ENCODE data around the gene TENM4. TPM values are rescaled to one million over a fixed set of nuclear protein-coding genes. Genes with fewer than 3 reads are reported as not detected.

Gene TENM4
- polyA plus RNA-seq, 1 donor from 2014 or later, result 16.8 TPM

DNA sequence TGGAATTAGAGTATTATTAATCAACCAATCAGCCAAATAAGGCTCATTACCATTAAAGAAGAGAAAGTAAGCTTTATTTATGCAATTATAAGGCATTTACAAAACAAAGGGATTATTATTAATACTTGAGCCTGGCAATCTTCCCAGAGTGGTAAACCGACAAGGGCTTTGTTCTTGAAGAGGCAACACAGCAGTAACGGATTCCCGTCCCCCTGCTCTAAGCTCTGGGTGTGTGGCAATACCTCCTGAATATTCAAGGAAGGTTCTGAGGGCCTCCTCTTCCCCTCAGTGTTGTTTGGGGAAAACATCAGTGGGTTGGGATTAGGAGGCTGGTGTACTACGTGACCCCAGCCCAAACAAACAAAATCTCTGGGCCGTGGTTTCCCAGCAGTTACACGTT lies 176.5 kb downstream of the TENM4 start:
- Histone ChIP-seq H3K9ac (ENCODE audit: low read length) (no peak overlapping the region), H3K79me2 (replicated peaks; ENCODE audit: insufficient read depth, low read length) (no peaks in the 10 kb centered on the region), H3K27ac (ENCODE audit: low read length) (no peak overlapping the region), H4K20me1 (ENCODE audit: insufficient read depth) (no peaks in the 10 kb centered on the region), H3K9me3 (ENCODE audit: low read length) (no peaks in the 10 kb centered on the region), H3K4me3 (ENCODE audit: low read length) (no peak overlapping the region), H3K4me2 (ENCODE audit: low read length) (no peak overlapping the region), H3K27me3 (ENCODE audit: insufficient read depth, low read depth, low read length) (no peaks in the 10 kb centered on the region), H3K36me3 (ENCODE audit: insufficient read depth, low read length) (no peaks in the 10 kb centered on the region), H2AFZ (ENCODE audit: low read depth, low read length) (no peak overlapping the region), H3F3A (ENCODE audit: insufficient read depth, low read length, poor library complexity, severe bottlenecking) (no peaks in the 10 kb centered on the region), H3K9me2 (ENCODE audit: insufficient read depth, low read length) (no peaks in the 10 kb centered on the region)
- TF ChIP-seq, protein P1, sequence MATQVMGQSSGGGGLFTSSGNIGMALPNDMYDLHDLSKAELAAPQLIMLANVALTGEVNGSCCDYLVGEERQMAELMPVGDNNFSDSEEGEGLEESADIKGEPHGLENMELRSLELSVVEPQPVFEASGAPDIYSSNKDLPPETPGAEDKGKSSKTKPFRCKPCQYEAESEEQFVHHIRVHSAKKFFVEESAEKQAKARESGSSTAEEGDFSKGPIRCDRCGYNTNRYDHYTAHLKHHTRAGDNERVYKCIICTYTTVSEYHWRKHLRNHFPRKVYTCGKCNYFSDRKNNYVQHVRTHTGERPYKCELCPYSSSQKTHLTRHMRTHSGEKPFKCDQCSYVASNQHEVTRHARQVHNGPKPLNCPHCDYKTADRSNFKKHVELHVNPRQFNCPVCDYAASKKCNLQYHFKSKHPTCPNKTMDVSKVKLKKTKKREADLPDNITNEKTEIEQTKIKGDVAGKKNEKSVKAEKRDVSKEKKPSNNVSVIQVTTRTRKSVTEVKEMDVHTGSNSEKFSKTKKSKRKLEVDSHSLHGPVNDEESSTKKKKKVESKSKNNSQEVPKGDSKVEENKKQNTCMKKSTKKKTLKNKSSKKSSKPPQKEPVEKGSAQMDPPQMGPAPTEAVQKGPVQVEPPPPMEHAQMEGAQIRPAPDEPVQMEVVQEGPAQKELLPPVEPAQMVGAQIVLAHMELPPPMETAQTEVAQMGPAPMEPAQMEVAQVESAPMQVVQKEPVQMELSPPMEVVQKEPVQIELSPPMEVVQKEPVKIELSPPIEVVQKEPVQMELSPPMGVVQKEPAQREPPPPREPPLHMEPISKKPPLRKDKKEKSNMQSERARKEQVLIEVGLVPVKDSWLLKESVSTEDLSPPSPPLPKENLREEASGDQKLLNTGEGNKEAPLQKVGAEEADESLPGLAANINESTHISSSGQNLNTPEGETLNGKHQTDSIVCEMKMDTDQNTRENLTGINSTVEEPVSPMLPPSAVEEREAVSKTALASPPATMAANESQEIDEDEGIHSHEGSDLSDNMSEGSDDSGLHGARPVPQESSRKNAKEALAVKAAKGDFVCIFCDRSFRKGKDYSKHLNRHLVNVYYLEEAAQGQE (IDR thresholded peaks at IDR 0.05; ENCODE audit: borderline replicate concordance), result no peak
- TF ChIP-seq SMC3 (conservative IDR thresholded peaks at IDR 0.05; ENCODE audit: poor library complexity) (no peak), RAD21 (conservative IDR thresholded peaks at IDR 0.05) (no peak)

DNA sequence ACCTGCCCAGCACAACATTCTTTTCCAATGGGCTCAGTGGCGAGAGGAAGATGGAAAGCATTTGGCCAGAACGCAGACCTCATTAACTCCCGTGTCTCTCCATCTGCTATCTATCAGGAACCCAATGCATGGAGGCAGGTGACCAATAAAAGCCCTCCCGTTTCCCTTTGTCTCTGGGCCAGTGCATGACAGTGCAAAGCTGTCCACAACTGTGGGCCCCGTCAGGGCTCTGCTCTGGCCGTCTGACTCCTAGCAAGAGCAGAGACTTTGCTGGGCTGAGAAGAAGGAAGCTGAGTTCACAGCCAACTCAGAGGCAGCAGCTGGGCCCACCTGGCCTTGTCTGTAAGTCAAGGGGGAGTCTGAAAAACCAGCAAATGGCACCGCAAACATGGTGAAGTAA lies 177.8 kb downstream of the TENM4 start:
- Histone ChIP-seq H3K9me3 (ENCODE audit: low read length) (no peaks in the 10 kb centered on the region), H2AFZ (ENCODE audit: low read depth, low read length) (no peak overlapping the region), H3K27ac (ENCODE audit: low read length) (no peak overlapping the region), H3K4me2 (ENCODE audit: low read length) (no peak overlapping the region), H3K4me3 (ENCODE audit: low read length) (no peak overlapping the region), H4K20me1 (ENCODE audit: insufficient read depth) (no peaks in the 10 kb centered on the region), H3K9me2 (ENCODE audit: insufficient read depth, low read length) (no peaks in the 10 kb centered on the region), H3K9ac (ENCODE audit: low read length) (no peak overlapping the region), H3K79me2 (replicated peaks; ENCODE audit: insufficient read depth, low read length) (no peaks in the 10 kb centered on the region), H3F3A (ENCODE audit: insufficient read depth, low read length, poor library complexity, severe bottlenecking) (no peaks in the 10 kb centered on the region), H3K36me3 (ENCODE audit: insufficient read depth, low read length) (no peaks in the 10 kb centered on the region), H3K27me3 (ENCODE audit: insufficient read depth, low read depth, low read length) (no peaks in the 10 kb centered on the region)
- TF ChIP-seq, protein P2, sequence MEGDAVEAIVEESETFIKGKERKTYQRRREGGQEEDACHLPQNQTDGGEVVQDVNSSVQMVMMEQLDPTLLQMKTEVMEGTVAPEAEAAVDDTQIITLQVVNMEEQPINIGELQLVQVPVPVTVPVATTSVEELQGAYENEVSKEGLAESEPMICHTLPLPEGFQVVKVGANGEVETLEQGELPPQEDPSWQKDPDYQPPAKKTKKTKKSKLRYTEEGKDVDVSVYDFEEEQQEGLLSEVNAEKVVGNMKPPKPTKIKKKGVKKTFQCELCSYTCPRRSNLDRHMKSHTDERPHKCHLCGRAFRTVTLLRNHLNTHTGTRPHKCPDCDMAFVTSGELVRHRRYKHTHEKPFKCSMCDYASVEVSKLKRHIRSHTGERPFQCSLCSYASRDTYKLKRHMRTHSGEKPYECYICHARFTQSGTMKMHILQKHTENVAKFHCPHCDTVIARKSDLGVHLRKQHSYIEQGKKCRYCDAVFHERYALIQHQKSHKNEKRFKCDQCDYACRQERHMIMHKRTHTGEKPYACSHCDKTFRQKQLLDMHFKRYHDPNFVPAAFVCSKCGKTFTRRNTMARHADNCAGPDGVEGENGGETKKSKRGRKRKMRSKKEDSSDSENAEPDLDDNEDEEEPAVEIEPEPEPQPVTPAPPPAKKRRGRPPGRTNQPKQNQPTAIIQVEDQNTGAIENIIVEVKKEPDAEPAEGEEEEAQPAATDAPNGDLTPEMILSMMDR (IDR thresholded peaks at IDR 0.05; ENCODE audit: poor library complexity, severe bottlenecking), result no peak
- TF ChIP-seq, protein P1 (IDR thresholded peaks at IDR 0.05; ENCODE audit: borderline replicate concordance), result no peak
- no peak for TF ChIP-seq MXI1 (conservative IDR thresholded peaks at IDR 0.05; ENCODE audit: poor library complexity, severe bottlenecking)
- no peak for TF ChIP-seq POLR2AphosphoS5 (IDR thresholded peaks at IDR 0.05)
- no peak for TF ChIP-seq EP300 (conservative IDR thresholded peaks at IDR 0.05; ENCODE audit: poor library complexity, severe bottlenecking)
- TF ChIP-seq EZH2 (IDR thresholded peaks at IDR 0.05; ENCODE audit: borderline replicate concordance, insufficient read depth, low read length, poor library complexity, severe bottlenecking), result no peak
- TF ChIP-seq SMC3 (conservative IDR thresholded peaks at IDR 0.05; ENCODE audit: poor library complexity), result no peak
- no peak for TF ChIP-seq TAF1 (IDR thresholded peaks at IDR 0.05; ENCODE audit: low read depth)
- TF ChIP-seq RAD21 (conservative IDR thresholded peaks at IDR 0.05), result no peak
